Measurements from ENCODE around the gene WASF1. TPM values are rescaled to one million over a fixed set of nuclear protein-coding genes. Genes with fewer than 3 reads are reported as not detected.

The WASF1 gene
- total RNA-seq, 1 experiment from 2014 or later: 3.0 TPM

DNA sequence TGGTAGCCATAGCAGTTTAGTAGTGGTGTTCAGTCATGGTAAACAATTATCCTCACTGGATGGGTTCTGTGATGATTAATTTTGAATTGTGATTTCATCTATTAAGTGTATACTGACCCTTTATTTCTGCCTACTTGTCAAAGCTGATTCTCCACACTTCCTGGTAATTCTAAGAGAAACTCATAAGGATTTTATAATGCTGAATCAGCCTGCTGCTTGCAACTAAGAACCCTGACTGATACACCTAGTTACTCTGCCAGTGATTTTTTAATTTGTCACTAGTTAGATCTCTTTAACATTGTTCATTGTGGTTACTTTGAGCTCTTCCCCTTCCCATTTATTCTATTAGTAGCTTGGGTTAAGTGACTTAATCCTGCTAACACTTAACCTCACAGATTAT lies 9.3 kb upstream of the WASF1 start:
- Histone ChIP-seq H2AFZ (ENCODE audit: low read length) (no peak overlapping the region), H3K79me2 (ENCODE audit: low read length) (peaks cover 76% of the 10 kb centered on the region), H3K9me3 (ENCODE audit: low read length) (no peaks in the 10 kb centered on the region), H3K4me1 (ENCODE audit: insufficient read depth, low read length) (no peaks in the 10 kb centered on the region), H3K36me3 (ENCODE audit: low read depth, low read length) (peaks cover 3% of the 10 kb centered on the region; the same call in 1 of the 2 replicates), H3K27me3 (ENCODE audit: low read length) (no peaks in the 10 kb centered on the region), H3K4me3 (ENCODE audit: low read length) (no peak overlapping the region), H3F3A (ENCODE audit: low read length, unreplicated experiment) (no peaks in the 10 kb centered on the region), H3K27ac (ENCODE audit: low read length) (no peak overlapping the region), H3K9me2 (replicated peaks; ENCODE audit: low read length) (no peaks in the 10 kb centered on the region), H4K20me1 (ENCODE audit: low read length) (no peaks in the 10 kb centered on the region), H3K9ac (ENCODE audit: low read length) (no peak overlapping the region), H3K4me2 (ENCODE audit: low read length) (no peak overlapping the region)
- DNase-seq (peak; percentile 4), ATAC-seq (peak; percentile 22; the same call in 1 of the 2 replicates)
- POLR2A ChIA-PET (ENCODE audit: unreplicated experiment): no interaction called here
- intact Hi-C loops (cut with micrococcal nuclease): no loop called here
- no peak for TF ChIP-seq EZH2 (IDR thresholded peaks at IDR 0.05; ENCODE audit: low read length, unreplicated experiment)
- TF ChIP-seq EZH2phosphoT487 (IDR thresholded peaks at IDR 0.05; ENCODE audit: borderline replicate concordance, low read length): no peak
- TF ChIP-seq CTCF (conservative IDR thresholded peaks at IDR 0.05; ENCODE audit: low read depth, low read length): no peak
- BruUV-seq (replicated peaks): no TSS peak
- CTCF ChIA-PET: no interaction called here

DNA sequence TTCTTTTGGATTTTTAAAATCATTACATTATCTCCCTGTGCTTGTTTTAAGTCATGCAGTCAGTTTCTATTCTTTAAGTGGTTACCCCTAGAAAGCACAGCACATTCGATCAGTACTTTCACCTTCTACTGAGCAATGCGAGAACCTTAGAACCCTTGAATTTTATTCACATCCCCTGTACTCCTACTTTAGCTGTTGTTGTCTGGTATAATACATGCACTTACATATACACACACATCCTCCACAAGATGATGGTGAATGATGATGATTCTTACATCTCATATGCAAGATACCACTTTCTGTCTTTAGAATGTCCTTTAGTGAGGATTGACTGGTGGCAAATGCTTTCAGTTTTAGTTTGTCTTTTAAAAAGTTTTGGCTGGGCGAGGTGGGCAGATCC lies 6.4 kb upstream of the WASF1 start:
- Histone ChIP-seq H2AFZ (ENCODE audit: low read length) (no peak overlapping the region), H3K9me3 (ENCODE audit: low read length) (no peaks in the 10 kb centered on the region), H3F3A (ENCODE audit: low read length, unreplicated experiment) (no peaks in the 10 kb centered on the region), H3K27me3 (ENCODE audit: low read length) (no peaks in the 10 kb centered on the region), H3K4me1 (ENCODE audit: insufficient read depth, low read length) (peaks cover 21% of the 10 kb centered on the region; the same call in 1 of the 2 replicates), H3K79me2 (ENCODE audit: low read length) (peaks cover 97% of the 10 kb centered on the region), H4K20me1 (ENCODE audit: low read length) (no peaks in the 10 kb centered on the region), H3K4me3 (ENCODE audit: low read length) (no peak overlapping the region), H3K36me3 (ENCODE audit: low read depth, low read length) (no peaks in the 10 kb centered on the region), H3K9ac (ENCODE audit: low read length) (no peak overlapping the region), H3K9me2 (replicated peaks; ENCODE audit: low read length) (no peaks in the 10 kb centered on the region), H3K27ac (ENCODE audit: low read length) (no peak overlapping the region), H3K4me2 (ENCODE audit: low read length) (no peak overlapping the region)
- no TSS peak for BruUV-seq (replicated peaks)
- ChIA-PET CTCF (no interaction called here), POLR2A (ENCODE audit: unreplicated experiment) (no interaction called here)
- intact Hi-C loops (cut with micrococcal nuclease): no loop called here
- TF ChIP-seq CTCF (conservative IDR thresholded peaks at IDR 0.05; ENCODE audit: low read depth, low read length): no peak
- TF ChIP-seq EZH2phosphoT487 (IDR thresholded peaks at IDR 0.05; ENCODE audit: borderline replicate concordance, low read length): no peak
- TF ChIP-seq EZH2 (IDR thresholded peaks at IDR 0.05; ENCODE audit: low read length, unreplicated experiment): no peak
- DNase-seq (no peak), ATAC-seq (no peak)

DNA sequence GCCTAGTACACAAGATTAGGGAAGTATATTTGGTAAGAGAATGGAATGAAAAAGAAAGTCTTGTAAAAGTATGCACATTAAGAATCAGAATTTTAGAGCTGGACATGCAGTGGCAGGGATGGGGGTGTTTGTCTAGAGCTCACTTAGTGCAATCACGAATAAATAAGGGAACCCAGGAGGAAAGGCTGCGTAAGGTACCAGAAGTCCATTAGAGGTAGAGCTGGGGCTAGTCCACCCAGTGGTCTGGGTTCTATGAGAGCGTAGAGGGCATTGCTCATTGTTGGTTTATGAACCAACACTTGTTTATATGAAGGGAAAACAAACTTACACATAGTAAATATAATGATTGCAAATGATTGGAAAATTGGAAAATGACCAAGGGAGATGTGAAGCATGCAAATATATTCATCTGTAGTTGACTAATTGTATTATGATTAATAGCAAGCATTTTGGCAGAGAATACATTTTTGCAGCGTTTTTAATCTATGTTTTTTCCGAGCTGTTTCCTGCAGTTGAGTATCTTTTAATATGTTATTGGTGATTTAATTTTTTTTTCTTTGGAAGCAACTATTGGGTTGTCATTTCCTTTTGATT lies 3.9 kb upstream of the WASF1 start:
- no TSS peak for BruUV-seq (replicated peaks)

More for the DNA sequence above, 3.9 kb upstream of the WASF1 start:
- Histone ChIP-seq H3K9me3 (ENCODE audit: low read length) (no peaks in the 10 kb centered on the region), H3K4me2 (ENCODE audit: low read length) (peak overlapping the region; percentile 20; the same call in 1 of the 2 replicates), H3K4me3 (ENCODE audit: low read length) (no peak overlapping the region), H3K79me2 (ENCODE audit: low read length) (peaks cover 80% of the 10 kb centered on the region), H3K27ac (ENCODE audit: low read length) (no peak overlapping the region), H3K27me3 (ENCODE audit: low read length) (no peaks in the 10 kb centered on the region), H3K4me1 (ENCODE audit: insufficient read depth, low read length) (peaks cover 22% of the 10 kb centered on the region; the same call in 1 of the 2 replicates), H2AFZ (ENCODE audit: low read length) (no peak overlapping the region), H3K9ac (ENCODE audit: low read length) (no peak overlapping the region), H4K20me1 (ENCODE audit: low read length) (no peaks in the 10 kb centered on the region), H3F3A (ENCODE audit: low read length, unreplicated experiment) (no peaks in the 10 kb centered on the region), H3K36me3 (ENCODE audit: low read depth, low read length) (no peaks in the 10 kb centered on the region), H3K9me2 (replicated peaks; ENCODE audit: low read length) (no peaks in the 10 kb centered on the region)
- no peak for ATAC-seq
- intact Hi-C loops (cut with micrococcal nuclease): no loop called here
- no peak for TF ChIP-seq EZH2phosphoT487 (IDR thresholded peaks at IDR 0.05; ENCODE audit: borderline replicate concordance, low read length)
- TF ChIP-seq CTCF (conservative IDR thresholded peaks at IDR 0.05; ENCODE audit: low read depth, low read length): no peak
- TF ChIP-seq EZH2 (IDR thresholded peaks at IDR 0.05; ENCODE audit: low read length, unreplicated experiment): no peak
- ChIA-PET CTCF (no interaction called here), POLR2A (ENCODE audit: unreplicated experiment) (no interaction called here)
- no peak for DNase-seq

All from PC-3 (cell line).